OCI-LY7 (cell line): ENCODE results near the gene WNT3A. TPM values are rescaled to one million over a fixed set of nuclear protein-coding genes. Genes with fewer than 3 reads are reported as not detected.

Experiments
- BruUV-seq: library from RNA; stranded (reverse); fragments of 400-500 nt; replicated peaks from 2 replicates; lab custom pipeline; 2021; lab: Mats Ljungman, UMichigan
- CTCF ChIA-PET: fragments of 300-600 bp; sonication (Branson Sonifier 250); formaldehyde crosslinking; loops from one replicate; lab custom pipeline; 2022; ENCODE audit warnings: antibody characterized with exemption; ENCODE audit not compliant: unreplicated experiment; lab: Charles Lee
- POLR2A ChIA-PET: fragments of 300-600 bp; sonication (Branson Sonifier 250); formaldehyde crosslinking; loops from one replicate; lab custom pipeline; 2022; ENCODE audit warnings: antibody characterized with exemption; lab: Charles Lee
- DNase-seq: peaks from one replicate; pipeline ENCODE4 v3.0.0-alpha.2; 2015; ENCODE audit warnings: low spot score
- H2AFZ ChIP-seq: fragments of 200-600 bp; sonication (generic), shearing (Covaris generic); 2 replicates; pipeline ENCODE4 v1.6.1; 2014; ENCODE audit warnings: mild to moderate bottlenecking, antibody characterized with exemption, low read length, moderate library complexity
- H3K27ac ChIP-seq: fragments of 200-600 bp; sonication (generic); 2 replicates; pipeline ENCODE4 v1.5.1; 2014; ENCODE audit warnings: mixed run types, low read depth, mild to moderate bottlenecking, moderate library complexity, low read length, inconsistent platforms; ENCODE audit not compliant: poor library complexity, severe bottlenecking
- H3K36me3 ChIP-seq: fragments of 200-600 bp; sonication (generic); 2 replicates; pipeline ENCODE4 v1.6.1; 2014; ENCODE audit warnings: mild to moderate bottlenecking, antibody characterized with exemption, low read length, moderate library complexity, mixed read lengths; ENCODE audit not compliant: insufficient read depth
- H3K4me1 ChIP-seq: fragments of 200-600 bp; sonication (generic); 2 replicates; pipeline ENCODE4 v1.5.1; 2014; ENCODE audit warnings: mild to moderate bottlenecking, low read length; ENCODE audit not compliant: insufficient read depth, poor library complexity, severe bottlenecking
- H3K4me2 ChIP-seq: fragments of 200-600 bp; sonication (generic); 2 replicates; pipeline ENCODE4 v1.6.1; 2014; ENCODE audit warnings: mild to moderate bottlenecking, low read length
- H3K4me3 ChIP-seq: fragments of 200-600 bp; sonication (generic); 2 replicates; pipeline ENCODE4 v1.5.1; 2014; ENCODE audit warnings: mild to moderate bottlenecking, low read depth, low read length; ENCODE audit not compliant: poor library complexity, severe bottlenecking
- H3K79me2 ChIP-seq: fragments of 200-600 bp; sonication (generic); 2 replicates; pipeline ENCODE4 v1.6.1; 2016; ENCODE audit warnings: low read depth, mild to moderate bottlenecking, low read length, moderate library complexity, mixed read lengths; ENCODE audit not compliant: insufficient read depth
- H3K9me2 ChIP-seq: fragments of 200-600 bp; sonication (generic); 2 replicates; pipeline ENCODE4 v1.6.1; 2016; ENCODE audit warnings: mild to moderate bottlenecking, low read length, mixed read lengths; ENCODE audit not compliant: insufficient read depth
- H3K9me3 ChIP-seq: fragments of 200-600 bp; sonication (generic); 2 replicates; pipeline ENCODE4 v1.6.1; 2014; ENCODE audit warnings: mild to moderate bottlenecking, mixed run types, low read length, mixed read lengths
- H4K20me1 ChIP-seq: fragments of 200-600 bp; sonication (generic); 2 replicates; pipeline ENCODE4 v1.6.1; 2014; ENCODE audit warnings: mild to moderate bottlenecking, antibody characterized with exemption, low read length, moderate library complexity, mixed read lengths; ENCODE audit not compliant: insufficient read depth
- CTCF ChIP-seq: fragments of 200-600 bp; sonication (generic); conservative IDR thresholded peaks from 2 replicates; pipeline ENCODE4 v1.5.1; 2014; ENCODE audit warnings: mild to moderate bottlenecking, antibody characterized with exemption, low read length, moderate library complexity, mixed read lengths
- EZH2phosphoT487 ChIP-seq: fragments of 200-600 bp; sonication (generic); IDR thresholded peaks from 2 replicates; pipeline ENCODE4 v1.6.1; 2018; ENCODE audit warnings: low read depth, borderline replicate concordance, mild to moderate bottlenecking, mixed run types, antibody characterized with exemption, low read length, moderate library complexity, mixed read lengths
- intact Hi-C: fragments of 100-400 bp; cut with micrococcal nuclease; formaldehyde crosslinking; loops from one replicate; pipeline ENCODE4 v1.10.0; 2022; ENCODE audit not compliant: unreplicated experiment
- total RNA-seq, 2 experiments: library from RNA; depleted of rRNA in 1 of 2; stranded (reverse); fragments of >200 nt in 1 of 2; shearing (Covaris generic) in 1 of 2; gene quantifications; 2 replicates each; pipeline ENCODE4 v1.2.3, GENCODE V29; 2014 to 2022

Gene WNT3A
- total RNA-seq, 2 experiments from 2014 or later, result not detected

GRCh38 chr1:228039006-228039903, 32.5 kb downstream of the WNT3A start:
- no TSS peak for BruUV-seq
- ChIA-PET POLR2A (no interaction called here), CTCF (no interaction called here)
- Histone ChIP-seq H3K36me3 (no peaks in the 10 kb centered on the region), H3K4me2 (no peak overlapping the region), H3K9me2 (no peaks in the 10 kb centered on the region), H3K9me3 (no peaks in the 10 kb centered on the region), H3K4me1 (no peaks in the 10 kb centered on the region), H3K4me3 (no peak overlapping the region), H2AFZ (no peak overlapping the region), H4K20me1 (no peaks in the 10 kb centered on the region), H3K27ac (no peak overlapping the region), H3K79me2 (no peaks in the 10 kb centered on the region)
- intact Hi-C loops, result no loop called here
- DNase-seq, result no peak
- TF ChIP-seq CTCF (no peak), EZH2phosphoT487 (no peak)

- H3K9me3 ChIP-seq, result no peaks in the 10 kb centered on the region
- H3K4me2 ChIP-seq, result no peak overlapping the region
- BruUV-seq, result no TSS peak
- H3K4me3 ChIP-seq, result no peak overlapping the region
- no peaks in the 10 kb centered on the region for H4K20me1 ChIP-seq
- H3K27ac ChIP-seq, result no peak overlapping the region
- TF ChIP-seq EZH2phosphoT487, result no peak
- no peak for TF ChIP-seq CTCF
- CTCF ChIA-PET, result no interaction called here
- intact Hi-C loops, result no loop called here
- POLR2A ChIA-PET, result no interaction called here
- DNase-seq, result no peak
- no peak overlapping the region for H2AFZ ChIP-seq
- H3K4me1 ChIP-seq, result no peaks in the 10 kb centered on the region
- no peaks in the 10 kb centered on the region for H3K9me2 ChIP-seq
- no peaks in the 10 kb centered on the region for H3K36me3 ChIP-seq
- H3K79me2 ChIP-seq, result no peaks in the 10 kb centered on the region
These were observed 33.2 kb downstream of the WNT3A start for GRCh38 chr1:228039986-228040385.

GRCh38 chr1:228041316-228041715, 34.5 kb downstream of the WNT3A start:
- Histone ChIP-seq H2AFZ (no peak overlapping the region), H3K4me1 (no peaks in the 10 kb centered on the region), H3K9me3 (no peaks in the 10 kb centered on the region), H3K9me2 (no peaks in the 10 kb centered on the region), H3K79me2 (no peaks in the 10 kb centered on the region), H3K4me2 (no peak overlapping the region), H3K27ac (no peak overlapping the region), H3K36me3 (no peaks in the 10 kb centered on the region), H3K4me3 (no peak overlapping the region), H4K20me1 (no peaks in the 10 kb centered on the region)
- no peak for DNase-seq
- POLR2A ChIA-PET, result no interaction called here
- intact Hi-C loops, result no loop called here
- CTCF ChIA-PET, result no interaction called here
- BruUV-seq, result no TSS peak
- TF ChIP-seq EZH2phosphoT487, result no peak
- TF ChIP-seq CTCF, result no peak
